Ovary (tissue), 3 donors: ENCODE measurements around the gene COG3.

Experiments
- CTCF ChIP-seq, 3 donors: fragments of 450-650 bp in 2 of 3; fragments of 200-600 bp in 1 of 3; IDR thresholded peaks; one replicate each; pipeline versions ENCODE4 v1.5.1 to v1.8.0; 2016 to 2022; ENCODE audit warnings: antibody characterized with exemption in 3 of 3, mild to moderate bottlenecking in 1 of 3
- POLR2A ChIP-seq: fragments of 450-650 bp; IDR thresholded peaks from one replicate; pipeline ENCODE4 v1.6.1; 2017; ENCODE audit warnings: antibody characterized with exemption, mild to moderate bottlenecking, moderate library complexity
- donor health status: DM: no; HTN: no; CAD: no.

- TF ChIP-seq CTCF (IDR thresholded peaks at IDR 0.05) (no peak), POLR2A (no peak)
Observed at GRCh38 chr13:45468635-45469034, 3.9 kb downstream of the COG3 start.
